ENCODE results near the gene PPP1R3E. TPM values are rescaled to one million over a fixed set of nuclear protein-coding genes. Genes with fewer than 3 reads are reported as not detected.

Gene PPP1R3E, protein sequence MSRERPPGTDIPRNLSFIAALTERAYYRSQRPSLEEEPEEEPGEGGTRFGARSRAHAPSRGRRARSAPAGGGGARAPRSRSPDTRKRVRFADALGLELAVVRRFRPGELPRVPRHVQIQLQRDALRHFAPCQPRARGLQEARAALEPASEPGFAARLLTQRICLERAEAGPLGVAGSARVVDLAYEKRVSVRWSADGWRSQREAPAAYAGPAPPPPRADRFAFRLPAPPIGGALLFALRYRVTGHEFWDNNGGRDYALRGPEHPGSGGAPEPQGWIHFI
- 17.7 TPM for polyA plus RNA-seq (2013, experiment 1 of 4)
- polyA plus RNA-seq (2013, experiment 2 of 4) = 20.5 TPM
- 12.4 TPM for polyA plus RNA-seq (2013, experiment 3 of 4)
- polyA plus RNA-seq (2013, experiment 4 of 4) = 18.0 TPM

DNA sequence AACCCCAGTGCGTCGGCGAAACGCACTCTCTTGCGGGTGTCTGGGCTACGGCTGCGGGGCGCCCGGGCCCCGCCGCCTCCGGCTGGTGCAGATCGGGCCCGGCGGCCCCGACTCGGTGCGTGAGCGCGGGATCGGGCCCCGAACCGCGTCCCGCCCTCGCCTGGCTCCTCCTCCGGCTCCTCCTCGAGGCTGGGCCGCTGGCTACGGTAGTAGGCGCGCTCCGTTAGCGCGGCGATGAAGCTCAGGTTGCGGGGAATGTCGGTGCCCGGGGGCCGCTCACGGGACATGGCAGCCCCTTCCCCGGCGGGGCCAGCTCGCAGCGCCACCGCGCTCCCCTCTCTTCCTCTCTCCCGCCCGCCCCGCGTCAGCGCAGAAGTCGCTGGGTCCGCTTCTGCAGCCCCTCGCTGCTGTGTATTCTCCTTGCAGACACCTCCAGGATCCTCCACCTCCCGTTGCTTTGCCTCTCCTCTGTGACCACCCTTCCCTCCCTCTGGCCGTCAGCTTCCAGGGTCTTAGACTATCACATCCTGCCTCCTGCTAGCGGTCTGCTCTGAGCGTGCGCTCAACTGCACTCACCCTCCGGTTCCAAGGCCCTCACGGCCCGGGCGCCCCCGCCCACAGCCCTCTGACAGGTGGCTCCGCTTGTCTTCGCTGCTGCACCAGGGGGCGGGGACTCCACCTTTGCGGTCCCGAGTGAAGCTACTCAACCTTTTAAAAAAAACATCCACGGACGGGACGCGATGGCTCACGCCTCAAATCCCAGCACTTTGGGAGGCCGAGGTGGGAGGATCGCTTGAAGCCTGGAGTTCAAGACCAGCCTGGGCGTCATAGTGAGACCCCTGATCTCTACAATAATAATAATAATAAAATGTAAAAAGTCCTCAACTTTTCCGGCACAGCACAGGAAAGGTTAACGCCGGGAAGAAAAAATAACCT lies at the start of gene PPP1R3E:
TSS of gene PPP1R3E (minus strand) at position 570 of the 936 bp plus-strand sequence. CDS start at position 287, 283 bp downstream.
- 4% methylated on average over 80 of the region's 81 CpGs for WGBS, 2 experiments
- H3K27ac ChIP-seq (ENCODE audit: insufficient read depth, low read depth, low read length, poor library complexity, severe bottlenecking) = peak within 1 kb of the TSS; percentile 90
- H3K27me3 ChIP-seq (ENCODE audit: control insufficient read depth, insufficient read depth, low read length, poor library complexity, severe bottlenecking) = peaks cover 15% of the 10 kb centered on the region
- H3K9me3 ChIP-seq (ENCODE audit: control insufficient read depth, low read length) = no peaks in the 10 kb centered on the region
- H3K4me1 ChIP-seq (ENCODE audit: control insufficient read depth, insufficient read depth, low read length) = peaks cover 20% of the 10 kb centered on the region
- H3K36me3 ChIP-seq (ENCODE audit: control insufficient read depth, insufficient read depth, low read length) = no peaks in the 10 kb centered on the region
- peak within 1 kb of the TSS; percentile 71 for H3K4me3 ChIP-seq (ENCODE audit: insufficient read depth, low read depth, low read length)

GRCh38 chr14:23351681-23352505 lies 49.2 kb upstream of the PPP1R3E start:
- H3K4me1 ChIP-seq (ENCODE audit: control insufficient read depth, insufficient read depth, low read length) = no peaks in the 10 kb centered on the region
- WGBS, 2 experiments = 7 to 8% methylated on average over 61 of the region's 61 CpGs

GRCh38 chr14:23349156-23349845 lies 46.6 kb upstream of the PPP1R3E start:
- Histone ChIP-seq H3K27ac (ENCODE audit: insufficient read depth, low read depth, low read length, poor library complexity, severe bottlenecking) (no peak overlapping the region), H3K36me3 (ENCODE audit: control insufficient read depth, insufficient read depth, low read length) (no peaks in the 10 kb centered on the region), H3K27me3 (ENCODE audit: control insufficient read depth, insufficient read depth, low read length, poor library complexity, severe bottlenecking) (peaks cover 9% of the 10 kb centered on the region), H3K9me3 (ENCODE audit: control insufficient read depth, low read length) (no peaks in the 10 kb centered on the region), H3K4me3 (ENCODE audit: insufficient read depth, low read depth, low read length) (no peak overlapping the region), H3K4me1 (ENCODE audit: control insufficient read depth, insufficient read depth, low read length) (no peaks in the 10 kb centered on the region)
- 90 to 92% methylated on average over 8 of the region's 8 CpGs for WGBS, 2 experiments

More at GRCh38 chr14:23351681-23352505, 49.2 kb upstream of the PPP1R3E start:
- H3K27ac ChIP-seq (ENCODE audit: insufficient read depth, low read depth, low read length, poor library complexity, severe bottlenecking) = peak overlapping the region; percentile 68
- H3K36me3 ChIP-seq (ENCODE audit: control insufficient read depth, insufficient read depth, low read length) = no peaks in the 10 kb centered on the region
- H3K9me3 ChIP-seq (ENCODE audit: control insufficient read depth, low read length) = no peaks in the 10 kb centered on the region
- H3K27me3 ChIP-seq (ENCODE audit: control insufficient read depth, insufficient read depth, low read length, poor library complexity, severe bottlenecking) = peaks cover 9% of the 10 kb centered on the region
- peak overlapping the region; percentile 67 for H3K4me3 ChIP-seq (ENCODE audit: insufficient read depth, low read depth, low read length)

DNA sequence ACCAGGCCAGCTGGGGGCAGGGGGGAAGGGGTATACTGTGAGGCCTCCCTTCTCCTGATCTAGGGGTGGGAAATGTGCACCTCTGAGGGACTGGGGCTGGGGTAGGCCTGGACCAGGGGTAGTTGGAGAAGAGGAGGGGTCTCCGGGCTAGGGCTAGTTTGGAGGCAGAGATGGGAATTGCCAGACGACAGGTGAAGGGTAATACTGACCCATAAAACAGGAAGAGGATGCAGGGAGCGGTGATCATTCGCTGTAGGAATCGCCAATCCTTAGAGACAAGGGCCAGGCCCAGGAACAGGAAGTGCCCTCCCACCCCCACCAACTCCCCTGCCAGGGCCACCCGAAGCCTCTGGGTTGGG lies 45.6 kb upstream of the PPP1R3E start:
- no peaks in the 10 kb centered on the region for H3K36me3 ChIP-seq (ENCODE audit: control insufficient read depth, insufficient read depth, low read length)
- no peaks in the 10 kb centered on the region for H3K4me1 ChIP-seq (ENCODE audit: control insufficient read depth, insufficient read depth, low read length)
- H3K27ac ChIP-seq (ENCODE audit: insufficient read depth, low read depth, low read length, poor library complexity, severe bottlenecking) = no peak overlapping the region
- H3K4me3 ChIP-seq (ENCODE audit: insufficient read depth, low read depth, low read length) = no peak overlapping the region
- H3K9me3 ChIP-seq (ENCODE audit: control insufficient read depth, low read length) = no peaks in the 10 kb centered on the region
- H3K27me3 ChIP-seq (ENCODE audit: control insufficient read depth, insufficient read depth, low read length, poor library complexity, severe bottlenecking) = peaks cover 9% of the 10 kb centered on the region
- WGBS, 2 experiments = 89 to 92% methylated on average over 6 of the region's 6 CpGs

GRCh38 chr14:23347406-23348296 lies 45.0 kb upstream of the PPP1R3E start:
- Histone ChIP-seq H3K4me1 (ENCODE audit: control insufficient read depth, insufficient read depth, low read length) (no peaks in the 10 kb centered on the region), H3K27me3 (ENCODE audit: control insufficient read depth, insufficient read depth, low read length, poor library complexity, severe bottlenecking) (peaks cover 9% of the 10 kb centered on the region), H3K27ac (ENCODE audit: insufficient read depth, low read depth, low read length, poor library complexity, severe bottlenecking) (no peak overlapping the region), H3K36me3 (ENCODE audit: control insufficient read depth, insufficient read depth, low read length) (no peaks in the 10 kb centered on the region), H3K9me3 (ENCODE audit: control insufficient read depth, low read length) (no peaks in the 10 kb centered on the region), H3K4me3 (ENCODE audit: insufficient read depth, low read depth, low read length) (no peak overlapping the region)
- 94 to 95% methylated on average over 19 of the region's 19 CpGs for WGBS, 2 experiments

DNA sequence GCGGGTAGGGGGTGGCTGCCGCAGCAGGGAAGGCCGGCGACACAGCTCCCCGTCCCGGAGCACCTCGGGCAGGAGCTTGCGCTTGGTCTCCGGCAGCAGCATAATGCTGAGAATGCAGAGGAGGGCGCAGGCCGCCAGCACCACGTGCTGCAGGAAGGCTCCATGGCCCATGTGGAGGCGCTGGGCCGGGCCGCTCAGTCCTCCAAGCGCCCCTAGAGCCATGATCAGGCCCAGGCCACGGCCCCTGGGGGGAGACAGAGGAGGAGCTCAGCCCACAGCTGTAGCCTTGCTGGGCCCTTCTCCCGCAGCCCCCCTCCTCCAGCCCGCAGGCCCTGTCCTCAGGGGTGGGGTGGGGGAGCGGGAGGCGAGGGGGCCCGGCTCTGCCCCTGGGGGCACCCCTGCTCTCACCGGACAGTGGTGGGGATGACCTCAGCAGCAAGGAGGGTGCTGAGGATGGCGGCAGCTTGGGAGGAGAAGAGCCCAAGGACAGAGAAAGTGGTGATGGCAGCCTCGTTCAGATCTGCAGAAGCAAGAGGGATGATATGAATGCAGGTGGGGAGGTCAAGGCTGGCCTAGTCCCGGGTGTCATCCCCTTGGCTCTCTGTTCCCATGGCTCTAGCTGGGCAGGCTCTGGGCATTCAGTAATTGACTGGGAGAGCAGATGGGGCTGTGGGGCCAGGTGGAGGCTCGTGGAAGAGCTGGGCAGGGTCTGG lies 44.2 kb upstream of the PPP1R3E start:
- WGBS, 2 experiments = 87% methylated on average over 27 of the region's 27 CpGs
- H3K27ac ChIP-seq (ENCODE audit: insufficient read depth, low read depth, low read length, poor library complexity, severe bottlenecking) = no peak overlapping the region
- no peaks in the 10 kb centered on the region for H3K9me3 ChIP-seq (ENCODE audit: control insufficient read depth, low read length)
- peaks cover 8% of the 10 kb centered on the region for H3K27me3 ChIP-seq (ENCODE audit: control insufficient read depth, insufficient read depth, low read length, poor library complexity, severe bottlenecking)
- no peak overlapping the region for H3K4me3 ChIP-seq (ENCODE audit: insufficient read depth, low read depth, low read length)
- H3K4me1 ChIP-seq (ENCODE audit: control insufficient read depth, insufficient read depth, low read length) = no peaks in the 10 kb centered on the region
- no peaks in the 10 kb centered on the region for H3K36me3 ChIP-seq (ENCODE audit: control insufficient read depth, insufficient read depth, low read length)

DNA sequence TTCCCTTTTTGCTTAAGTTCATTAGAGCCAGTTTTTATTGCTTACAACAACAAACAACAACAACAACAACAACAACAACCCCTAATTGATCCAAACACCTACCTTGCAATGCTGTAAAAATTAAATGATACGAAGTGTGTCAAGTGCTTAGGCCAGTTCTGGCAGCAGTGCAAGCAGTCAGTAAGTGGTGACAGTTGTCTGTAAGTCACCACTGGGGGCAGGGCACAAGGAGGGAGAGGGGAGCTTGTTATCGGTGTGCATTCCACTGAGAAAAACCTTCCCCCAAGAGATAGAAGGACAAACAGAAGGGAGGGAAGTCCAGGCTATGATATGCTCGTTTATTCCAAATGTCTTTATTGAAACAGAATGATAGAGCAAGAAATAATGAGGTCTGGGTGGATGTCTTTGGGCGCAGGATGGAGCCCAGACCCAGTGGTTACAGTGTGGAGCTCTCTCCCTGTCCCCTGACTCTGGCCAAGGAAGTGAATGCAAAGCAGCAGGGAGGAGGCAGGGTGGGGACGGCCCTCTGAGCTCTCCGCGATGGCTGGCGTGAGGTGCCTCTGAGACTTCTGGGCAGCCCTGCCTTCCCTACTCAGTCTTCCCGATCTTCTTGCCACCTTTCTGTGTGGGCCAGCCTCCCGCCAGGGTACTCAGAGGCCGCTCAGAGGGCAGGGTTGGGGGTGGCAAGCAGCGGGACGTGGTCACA lies 43.5 kb upstream of the PPP1R3E start:
- WGBS, 2 experiments = 67 to 73% methylated on average over 13 of the region's 13 CpGs
- H3K27ac ChIP-seq (ENCODE audit: insufficient read depth, low read depth, low read length, poor library complexity, severe bottlenecking) = no peak overlapping the region
- H3K9me3 ChIP-seq (ENCODE audit: control insufficient read depth, low read length) = no peaks in the 10 kb centered on the region
- no peaks in the 10 kb centered on the region for H3K36me3 ChIP-seq (ENCODE audit: control insufficient read depth, insufficient read depth, low read length)
- H3K4me1 ChIP-seq (ENCODE audit: control insufficient read depth, insufficient read depth, low read length) = no peaks in the 10 kb centered on the region
- peaks cover 1% of the 10 kb centered on the region for H3K27me3 ChIP-seq (ENCODE audit: control insufficient read depth, insufficient read depth, low read length, poor library complexity, severe bottlenecking)
- H3K4me3 ChIP-seq (ENCODE audit: insufficient read depth, low read depth, low read length) = no peak overlapping the region

GRCh38 chr14:23344481-23344880 lies 41.8 kb upstream of the PPP1R3E start:
- Histone ChIP-seq H3K36me3 (ENCODE audit: control insufficient read depth, insufficient read depth, low read length) (no peaks in the 10 kb centered on the region), H3K4me3 (ENCODE audit: insufficient read depth, low read depth, low read length) (no peak overlapping the region), H3K27me3 (ENCODE audit: control insufficient read depth, insufficient read depth, low read length, poor library complexity, severe bottlenecking) (no peaks in the 10 kb centered on the region), H3K4me1 (ENCODE audit: control insufficient read depth, insufficient read depth, low read length) (no peaks in the 10 kb centered on the region), H3K9me3 (ENCODE audit: control insufficient read depth, low read length) (no peaks in the 10 kb centered on the region), H3K27ac (ENCODE audit: insufficient read depth, low read depth, low read length, poor library complexity, severe bottlenecking) (no peak overlapping the region)
- WGBS, 2 experiments = 85 to 87% methylated on average over 3 of the region's 3 CpGs
